DOHH2 (cell line): Measurements from ENCODE around the gene CYP2A7.
"Not testable (repeated sequence)": the region's sequence is repeated elsewhere in the genome, so short reads cannot be mapped to it uniquely, and the experiment has no call there.

Experiments used
- H3F3A ChIP-seq: fragments of 200-600 bp; sonication (generic), shearing (Covaris generic); 2 replicates; pipeline ENCODE4 v1.6.0; 2016; ENCODE audit warnings: antibody characterized with exemption, mild to moderate bottlenecking; ENCODE audit not compliant: control insufficient read depth, insufficient read depth
- H3K27ac ChIP-seq: fragments of 200-600 bp; sonication (generic); 2 replicates; pipeline ENCODE4 v1.5.1; 2014; ENCODE audit warnings: low read depth, mild to moderate bottlenecking, low read length, moderate library complexity
- H3K27me3 ChIP-seq: fragments of 200-600 bp; sonication (generic); 2 replicates; pipeline ENCODE4 v1.6.1; 2014; ENCODE audit warnings: mild to moderate bottlenecking, low read length, mixed read lengths; ENCODE audit not compliant: control insufficient read depth
- H3K36me3 ChIP-seq: fragments of 200-600 bp; sonication (generic); 2 replicates; pipeline ENCODE4 v1.6.1; 2014; ENCODE audit warnings: mild to moderate bottlenecking, low read length, moderate library complexity, mixed read lengths; ENCODE audit not compliant: control insufficient read depth
- H3K4me1 ChIP-seq: fragments of 200-600 bp; sonication (generic); 2 replicates; pipeline ENCODE4 v1.6.1; 2014; ENCODE audit warnings: mild to moderate bottlenecking, low read length, mixed read lengths; ENCODE audit not compliant: control insufficient read depth
- H3K4me2 ChIP-seq: fragments of 200-600 bp; sonication (generic); 2 replicates; pipeline ENCODE4 v1.6.0; 2014; ENCODE audit warnings: mild to moderate bottlenecking, low read length, moderate library complexity
- H3K4me3 ChIP-seq: fragments of 200-600 bp; sonication (generic); 2 replicates; pipeline ENCODE4 v1.5.1; 2014; ENCODE audit warnings: mild to moderate bottlenecking, low read length, mixed read lengths
- H3K79me2 ChIP-seq: fragments of 200-600 bp; sonication (generic); 2 replicates; pipeline ENCODE4 v1.6.1; 2014; ENCODE audit warnings: mild to moderate bottlenecking, low read length, mixed read lengths; ENCODE audit not compliant: control insufficient read depth
- H3K9me2 ChIP-seq: fragments of 200-600 bp; sonication (generic); replicated peaks from 2 replicates; pipeline ENCODE4 v1.6.1; 2014; ENCODE audit warnings: mild to moderate bottlenecking, low read length, mixed read lengths; ENCODE audit not compliant: control insufficient read depth
- H3K9me3 ChIP-seq: fragments of 200-600 bp; sonication (generic); 2 replicates; pipeline ENCODE4 v1.6.1; 2014; ENCODE audit warnings: antibody characterized with exemption, low read length, mixed read lengths; ENCODE audit not compliant: control insufficient read depth, insufficient read depth
- H4K20me1 ChIP-seq: fragments of 200-600 bp; sonication (generic); 2 replicates; pipeline ENCODE4 v1.6.0; 2014; ENCODE audit warnings: low read depth, mild to moderate bottlenecking, antibody characterized with exemption, low read length, moderate library complexity; ENCODE audit not compliant: control insufficient read depth, insufficient read depth
- EZH2phosphoT487 ChIP-seq: fragments of 200-600 bp; sonication (generic); IDR thresholded peaks from 2 replicates; pipeline ENCODE4 v1.6.1; 2017; ENCODE audit warnings: borderline replicate concordance, mild to moderate bottlenecking, antibody characterized with exemption, low read length, moderate library complexity, mixed read lengths
- TF ChIP-seq, protein P1 (sequence below): fragments of 200-600 bp; sonication (generic); IDR thresholded peaks from one replicate; pipeline ENCODE4 v1.5.1; 2014; ENCODE audit warnings: antibody characterized with exemption, mild to moderate bottlenecking, low read depth, low read length; ENCODE audit not compliant: poor library complexity, severe bottlenecking

Gene CYP2A7

GRCh38 chr19:40896843-40897789 is 15.1 kb upstream of the CYP2A7 start:
- not testable (repeated sequence) for H3K27ac ChIP-seq, H3K4me3 ChIP-seq, H3K9me2 ChIP-seq, H3K27me3 ChIP-seq, H3F3A ChIP-seq, H3K4me1 ChIP-seq, H3K9me3 ChIP-seq, H3K79me2 ChIP-seq, H4K20me1 ChIP-seq, H3K36me3 ChIP-seq, H3K4me2 ChIP-seq

DNA sequence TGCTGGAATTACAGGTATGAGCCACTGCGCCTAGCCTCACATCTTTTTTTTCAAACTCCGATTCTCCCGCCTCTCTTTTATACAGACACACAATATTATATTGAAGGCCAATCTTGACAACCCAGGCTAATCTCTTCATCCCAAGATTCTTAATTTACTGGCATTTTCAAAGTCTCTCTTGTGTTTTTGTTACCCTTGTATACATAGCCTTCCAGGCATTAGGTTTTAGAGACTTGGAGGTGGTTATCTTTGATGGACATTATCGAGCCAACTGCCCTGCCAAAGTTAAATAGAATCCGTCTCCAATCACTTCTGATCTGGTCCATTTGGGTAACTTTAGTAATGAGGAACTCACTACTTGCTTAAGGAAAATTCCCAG is 14.4 kb upstream of the CYP2A7 start:
- Histone ChIP-seq H3F3A (no peaks in the 10 kb centered on the region), H3K9me3 (no peaks in the 10 kb centered on the region), H3K36me3 (no peaks in the 10 kb centered on the region), H3K4me3 (no peak overlapping the region), H3K9me2 (no peaks in the 10 kb centered on the region), H4K20me1 (no peaks in the 10 kb centered on the region), H3K27ac (no peak overlapping the region), H3K4me1 (no peaks in the 10 kb centered on the region), H3K79me2 (no peaks in the 10 kb centered on the region), H3K27me3 (no peaks in the 10 kb centered on the region; the same call in 1 of the 2 replicates), H3K4me2 (no peak overlapping the region)
- TF ChIP-seq, protein P1, sequence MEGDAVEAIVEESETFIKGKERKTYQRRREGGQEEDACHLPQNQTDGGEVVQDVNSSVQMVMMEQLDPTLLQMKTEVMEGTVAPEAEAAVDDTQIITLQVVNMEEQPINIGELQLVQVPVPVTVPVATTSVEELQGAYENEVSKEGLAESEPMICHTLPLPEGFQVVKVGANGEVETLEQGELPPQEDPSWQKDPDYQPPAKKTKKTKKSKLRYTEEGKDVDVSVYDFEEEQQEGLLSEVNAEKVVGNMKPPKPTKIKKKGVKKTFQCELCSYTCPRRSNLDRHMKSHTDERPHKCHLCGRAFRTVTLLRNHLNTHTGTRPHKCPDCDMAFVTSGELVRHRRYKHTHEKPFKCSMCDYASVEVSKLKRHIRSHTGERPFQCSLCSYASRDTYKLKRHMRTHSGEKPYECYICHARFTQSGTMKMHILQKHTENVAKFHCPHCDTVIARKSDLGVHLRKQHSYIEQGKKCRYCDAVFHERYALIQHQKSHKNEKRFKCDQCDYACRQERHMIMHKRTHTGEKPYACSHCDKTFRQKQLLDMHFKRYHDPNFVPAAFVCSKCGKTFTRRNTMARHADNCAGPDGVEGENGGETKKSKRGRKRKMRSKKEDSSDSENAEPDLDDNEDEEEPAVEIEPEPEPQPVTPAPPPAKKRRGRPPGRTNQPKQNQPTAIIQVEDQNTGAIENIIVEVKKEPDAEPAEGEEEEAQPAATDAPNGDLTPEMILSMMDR, result no peak
- no peak for TF ChIP-seq EZH2phosphoT487

DNA sequence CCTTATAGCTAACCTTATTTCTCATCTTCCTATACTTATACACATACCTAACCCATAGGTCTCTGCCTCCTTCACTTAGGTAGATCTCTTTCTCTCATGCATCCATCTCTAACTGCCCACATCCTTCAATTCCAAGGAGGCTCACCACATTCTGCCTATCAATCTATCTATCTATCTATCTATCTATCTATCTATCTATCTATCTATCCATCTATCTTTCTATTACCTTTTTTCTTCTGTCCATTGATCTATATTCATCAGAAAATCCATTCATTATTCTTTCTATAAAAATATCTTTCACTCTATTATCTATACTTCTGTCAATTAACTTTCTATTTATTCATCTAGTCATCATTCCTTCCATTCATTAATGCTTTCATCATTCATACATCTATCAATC is 11.1 kb upstream of the CYP2A7 start:
- H3K9me2 ChIP-seq, result no peaks in the 10 kb centered on the region
- H3K27me3 ChIP-seq, result peaks cover 4% of the 10 kb centered on the region
- no peak overlapping the region for H3K4me3 ChIP-seq
- no peaks in the 10 kb centered on the region for H3F3A ChIP-seq
- TF ChIP-seq, protein P1, result no peak
- no peak for TF ChIP-seq EZH2phosphoT487
- no peaks in the 10 kb centered on the region for H3K9me3 ChIP-seq
- H3K4me1 ChIP-seq, result no peaks in the 10 kb centered on the region
- H3K36me3 ChIP-seq, result no peaks in the 10 kb centered on the region
- H3K27ac ChIP-seq, result no peak overlapping the region
- H3K79me2 ChIP-seq, result no peaks in the 10 kb centered on the region
- no peaks in the 10 kb centered on the region for H4K20me1 ChIP-seq
- no peak overlapping the region for H3K4me2 ChIP-seq

- Histone ChIP-seq H3K4me3 (no peak overlapping the region), H3K4me1 (no peaks in the 10 kb centered on the region), H3K27me3 (peaks cover 4% of the 10 kb centered on the region), H3F3A (no peaks in the 10 kb centered on the region), H3K36me3 (no peaks in the 10 kb centered on the region), H3K79me2 (no peaks in the 10 kb centered on the region), H3K9me2 (no peaks in the 10 kb centered on the region), H3K9me3 (no peaks in the 10 kb centered on the region), H3K27ac (no peak overlapping the region), H4K20me1 (no peaks in the 10 kb centered on the region), H3K4me2 (no peak overlapping the region)
- TF ChIP-seq, protein P1, result no peak
- no peak for TF ChIP-seq EZH2phosphoT487
These were observed 7.3 kb upstream of the CYP2A7 start for GRCh38 chr19:40889366-40889765.
